ENCODE measurements around the gene LMNTD2.

The LMNTD2 gene

DNA sequence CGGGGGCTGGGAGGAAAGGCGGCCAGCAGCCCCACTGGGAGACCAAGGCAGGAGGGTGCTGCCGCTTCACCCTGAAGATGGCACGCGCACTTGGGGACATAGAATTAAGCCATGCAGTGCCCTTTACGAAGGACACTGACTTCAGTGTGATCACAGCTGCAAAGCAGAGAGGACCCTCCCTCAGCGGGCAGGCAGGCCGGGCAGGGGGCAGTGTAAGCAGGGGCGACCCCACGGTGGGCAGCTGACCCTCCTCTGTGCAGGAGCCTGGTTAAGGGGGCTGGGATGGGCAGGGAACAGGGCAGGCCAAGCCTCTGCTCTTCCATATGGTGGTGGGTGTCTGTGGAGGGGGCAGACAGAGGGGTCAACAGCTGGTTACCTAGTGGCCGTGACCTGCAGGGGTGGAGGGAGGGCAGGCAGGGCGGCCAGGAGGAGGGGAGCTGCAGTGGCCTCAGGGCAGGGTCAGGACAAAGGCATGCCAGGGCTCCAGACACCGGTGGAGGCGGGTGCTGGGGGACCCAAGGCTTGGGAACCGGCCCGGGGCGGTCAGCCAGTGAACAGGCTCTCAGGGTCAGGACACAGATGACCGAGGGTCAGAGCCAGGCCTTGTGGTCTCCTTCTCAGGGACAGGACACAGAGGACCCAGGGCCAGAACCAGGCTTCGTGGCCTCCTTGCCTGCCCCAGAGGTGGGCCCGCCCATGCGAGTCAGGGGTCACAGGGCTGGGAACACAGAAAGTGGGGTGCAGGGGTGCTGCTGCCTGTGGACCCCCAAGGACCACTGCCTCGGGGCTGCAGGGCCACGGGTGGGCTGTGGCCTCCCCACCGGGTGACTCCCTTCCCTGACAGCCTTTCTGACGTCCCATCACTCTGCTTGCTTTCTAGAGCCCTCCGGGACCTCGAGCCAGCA is 7.2 kb downstream of the LMNTD2 start:
- TF ChIP-seq, protein P1, sequence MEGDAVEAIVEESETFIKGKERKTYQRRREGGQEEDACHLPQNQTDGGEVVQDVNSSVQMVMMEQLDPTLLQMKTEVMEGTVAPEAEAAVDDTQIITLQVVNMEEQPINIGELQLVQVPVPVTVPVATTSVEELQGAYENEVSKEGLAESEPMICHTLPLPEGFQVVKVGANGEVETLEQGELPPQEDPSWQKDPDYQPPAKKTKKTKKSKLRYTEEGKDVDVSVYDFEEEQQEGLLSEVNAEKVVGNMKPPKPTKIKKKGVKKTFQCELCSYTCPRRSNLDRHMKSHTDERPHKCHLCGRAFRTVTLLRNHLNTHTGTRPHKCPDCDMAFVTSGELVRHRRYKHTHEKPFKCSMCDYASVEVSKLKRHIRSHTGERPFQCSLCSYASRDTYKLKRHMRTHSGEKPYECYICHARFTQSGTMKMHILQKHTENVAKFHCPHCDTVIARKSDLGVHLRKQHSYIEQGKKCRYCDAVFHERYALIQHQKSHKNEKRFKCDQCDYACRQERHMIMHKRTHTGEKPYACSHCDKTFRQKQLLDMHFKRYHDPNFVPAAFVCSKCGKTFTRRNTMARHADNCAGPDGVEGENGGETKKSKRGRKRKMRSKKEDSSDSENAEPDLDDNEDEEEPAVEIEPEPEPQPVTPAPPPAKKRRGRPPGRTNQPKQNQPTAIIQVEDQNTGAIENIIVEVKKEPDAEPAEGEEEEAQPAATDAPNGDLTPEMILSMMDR (IDR thresholded peaks at IDR 0.05; ENCODE audit: poor library complexity, severe bottlenecking): no peak
- no peak overlapping the region for H3K27ac ChIP-seq (ENCODE audit: poor library complexity, severe bottlenecking)
- ATAC-seq (ENCODE audit: low read depth) (no peak), DNase-seq (ENCODE audit: low spot score) (no peak)
- H3K4me1 ChIP-seq (ENCODE audit: insufficient read depth, poor library complexity, severe bottlenecking): no peaks in the 10 kb centered on the region
- no peaks in the 10 kb centered on the region for H3K36me3 ChIP-seq (ENCODE audit: low read depth)
- no peak overlapping the region for H3K4me3 ChIP-seq (ENCODE audit: severe bottlenecking)
- H3K27me3 ChIP-seq (ENCODE audit: insufficient read depth, poor library complexity, severe bottlenecking): peaks cover 7% of the 10 kb centered on the region
- no peaks in the 10 kb centered on the region for H3K9me3 ChIP-seq (ENCODE audit: severe bottlenecking)

DNA sequence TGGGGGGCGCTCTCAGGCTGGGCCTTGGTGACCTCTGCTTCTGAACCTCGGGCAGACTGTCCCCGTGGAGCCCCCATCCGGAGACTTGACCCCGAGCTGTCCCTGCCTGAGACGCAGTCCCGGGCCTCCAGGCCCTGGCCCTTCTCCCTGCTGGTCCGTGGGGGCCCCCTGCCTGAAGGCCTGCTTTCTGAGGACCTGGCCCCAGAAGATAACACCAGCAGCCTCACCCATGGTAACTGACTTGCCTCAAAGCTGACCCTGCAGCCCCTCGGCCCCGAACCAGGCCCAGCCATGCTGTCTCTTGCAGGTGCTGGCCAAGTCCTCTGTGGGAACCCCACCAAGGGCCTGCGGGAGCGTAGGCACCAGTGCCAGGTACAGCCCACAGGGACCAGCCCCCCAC is 8.9 kb downstream of the LMNTD2 start:
- TF ChIP-seq, protein P1 (IDR thresholded peaks at IDR 0.05; ENCODE audit: poor library complexity, severe bottlenecking): no peak
- peaks cover 7% of the 10 kb centered on the region for H3K27me3 ChIP-seq (ENCODE audit: insufficient read depth, poor library complexity, severe bottlenecking)
- H3K4me1 ChIP-seq (ENCODE audit: insufficient read depth, poor library complexity, severe bottlenecking): no peaks in the 10 kb centered on the region
- ATAC-seq (ENCODE audit: low read depth): no peak
- no peak overlapping the region for H3K27ac ChIP-seq (ENCODE audit: poor library complexity, severe bottlenecking)
- no peak for DNase-seq (ENCODE audit: low spot score)
- no peaks in the 10 kb centered on the region for H3K9me3 ChIP-seq (ENCODE audit: severe bottlenecking)
- H3K36me3 ChIP-seq (ENCODE audit: low read depth): no peaks in the 10 kb centered on the region
- H3K4me3 ChIP-seq (ENCODE audit: severe bottlenecking): no peak overlapping the region

- H3K27me3 ChIP-seq (ENCODE audit: insufficient read depth, poor library complexity, severe bottlenecking): peaks cover 7% of the 10 kb centered on the region
- no peaks in the 10 kb centered on the region for H3K36me3 ChIP-seq (ENCODE audit: low read depth)
- TF ChIP-seq, protein P1 (IDR thresholded peaks at IDR 0.05; ENCODE audit: poor library complexity, severe bottlenecking): no peak
- H3K4me3 ChIP-seq (ENCODE audit: severe bottlenecking): no peak overlapping the region
- H3K9me3 ChIP-seq (ENCODE audit: severe bottlenecking): no peaks in the 10 kb centered on the region
- H3K27ac ChIP-seq (ENCODE audit: poor library complexity, severe bottlenecking): no peak overlapping the region
- ATAC-seq (ENCODE audit: low read depth): no peak
- no peaks in the 10 kb centered on the region for H3K4me1 ChIP-seq (ENCODE audit: insufficient read depth, poor library complexity, severe bottlenecking)
- no peak for DNase-seq (ENCODE audit: low spot score)
Measured at GRCh38 chr11:551131-551530, 9.4 kb downstream of the LMNTD2 start.

DNA sequence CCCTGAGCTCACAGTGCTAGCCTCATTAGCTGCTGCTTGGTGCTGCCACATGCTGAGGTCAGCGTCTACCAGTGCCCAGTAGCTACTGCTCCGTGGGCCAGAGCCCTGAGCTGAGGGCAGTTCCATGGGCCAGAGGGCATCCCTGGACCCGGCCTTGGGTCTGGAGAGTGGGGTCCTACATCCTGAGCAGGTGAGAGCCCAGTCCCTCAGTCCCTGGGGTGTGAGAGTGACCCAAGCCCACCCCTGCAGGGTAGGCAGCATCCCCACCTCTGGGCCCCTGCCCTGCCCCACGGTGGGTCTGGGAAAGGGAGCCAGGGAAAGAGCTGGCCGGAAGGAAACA is 9.8 kb downstream of the LMNTD2 start:
- no peaks in the 10 kb centered on the region for H3K9me3 ChIP-seq (ENCODE audit: severe bottlenecking)
- H3K4me1 ChIP-seq (ENCODE audit: insufficient read depth, poor library complexity, severe bottlenecking): no peaks in the 10 kb centered on the region
- no peak overlapping the region for H3K27ac ChIP-seq (ENCODE audit: poor library complexity, severe bottlenecking)
- no peak overlapping the region for H3K4me3 ChIP-seq (ENCODE audit: severe bottlenecking)
- ATAC-seq (ENCODE audit: low read depth): no peak
- TF ChIP-seq, protein P1 (IDR thresholded peaks at IDR 0.05; ENCODE audit: poor library complexity, severe bottlenecking): no peak
- no peaks in the 10 kb centered on the region for H3K36me3 ChIP-seq (ENCODE audit: low read depth)
- DNase-seq (ENCODE audit: low spot score): no peak
- peaks cover 6% of the 10 kb centered on the region for H3K27me3 ChIP-seq (ENCODE audit: insufficient read depth, poor library complexity, severe bottlenecking)
